HCT116 (cell line): Measurements from ENCODE around the gene AADACL3. TPM values are rescaled to one million over a fixed set of nuclear protein-coding genes. Genes with fewer than 3 reads are reported as not detected.

ENCODE experiments used
- ATAC-seq: fragments of 200-7000 bp; cut with Tn5 transposase; 2 replicates; pipeline ENCODE4 v1.9.1; 2020; ENCODE audit warnings: mild to moderate bottlenecking, moderate library complexity
- BruUV-seq: library from RNA; stranded (reverse); fragments of 400-500 nt; replicated peaks from 2 replicates; lab custom pipeline; 2021; lab: Mats Ljungman, UMichigan
- CTCF ChIA-PET: fragments of 300-600 bp; sonication (Branson Sonifier 250); formaldehyde crosslinking; loops from one replicate; lab custom pipeline; 2021; ENCODE audit warnings: antibody characterized with exemption; lab: Charles Lee
- POLR2A ChIA-PET: fragments of 300-600, 350-600 bp; sonication (Branson Sonifier 250); formaldehyde crosslinking; loops from one replicate; lab custom pipeline; 2021; ENCODE audit warnings: antibody characterized with exemption; lab: Charles Lee
- RAD21 ChIA-PET, 2 experiments: fragments of 300-600 bp; sonication (Branson Sonifier 250); formaldehyde crosslinking; loops; one replicate each; lab custom pipeline; 2023; ENCODE audit warnings: low total read pairs in 2 of 2; ENCODE audit not compliant: uncharacterized antibody in 2 of 2, unreplicated experiment in 2 of 2, low non-redundant PET in 1 of 2; lab: Charles Lee
- DNase-seq: peaks from one replicate; pipeline ENCODE4 v3.0.0-alpha.2; 2010; ENCODE audit warnings: low read depth, low spot score
- H2AFZ ChIP-seq: fragments of 200-600 bp; shearing (Covaris generic), sonication (generic); 2 replicates; pipeline ENCODE4 v1.6.1; 2017; ENCODE audit warnings: low read depth, mixed run types, mixed read lengths, antibody characterized with exemption, low read length; ENCODE audit not compliant: poor library complexity, severe bottlenecking
- H3K27ac ChIP-seq: 2 replicates; pipeline ENCODE4 v1.5.1; 2012; ENCODE audit warnings: low read depth, low read length
- H3K27me3 ChIP-seq: fragments of 200-600 bp; sonication (generic); 2 replicates; pipeline ENCODE4 v1.6.1; 2016; ENCODE audit warnings: mixed run types, low read length, mixed read lengths; ENCODE audit not compliant: insufficient read depth
- H3K36me3 ChIP-seq, 2 experiments: fragments of 200-500 bp in 1 of 2; fragments of 200-600 bp in 1 of 2; sonication (Bioruptor generic) in 1 of 2; sonication (generic) in 1 of 2; 2 replicates each; pipeline versions ENCODE4 v1.5.1 to v1.6.1; 2014 to 2016; ENCODE audit warnings: low read length in 2 of 2, inconsistent platforms in 1 of 2, mixed read lengths in 1 of 2, mixed run types in 1 of 2; ENCODE audit not compliant: insufficient read depth in 2 of 2, control insufficient read depth in 1 of 2
- H3K4me1 ChIP-seq, 2 experiments: fragments of 200-600 bp in 1 of 2; sonication (generic) in 1 of 2; 2 replicates each; pipeline versions ENCODE4 v1.5.1 to v1.6.1; 2012 to 2017; ENCODE audit warnings: low read length in 2 of 2, inconsistent platforms in 1 of 2, mild to moderate bottlenecking in 1 of 2, mixed read lengths in 1 of 2, mixed run types in 1 of 2, moderate library complexity in 1 of 2; ENCODE audit not compliant: insufficient read depth in 2 of 2, control insufficient read depth in 1 of 2
- H3K4me2 ChIP-seq: fragments of 200-600 bp; sonication (generic); 2 replicates; pipeline ENCODE4 v1.6.1; 2017; ENCODE audit warnings: mixed run types, low read length, mixed read lengths
- H3K4me3 ChIP-seq, 2 experiments: fragments of 200-600 bp in 1 of 2; sonication (generic) in 1 of 2; replicated peaks in 1 of 2; 2 replicates each; pipeline ENCODE4 v1.5.1; 2011 to 2016; ENCODE audit warnings: low read length in 2 of 2, control low read depth in 1 of 2, low read depth in 1 of 2, mild to moderate bottlenecking in 1 of 2, mixed read lengths in 1 of 2, mixed run types in 1 of 2
- H3K79me2 ChIP-seq: fragments of 200-600 bp; sonication (generic); 2 replicates; pipeline ENCODE4 v1.6.1; 2017; ENCODE audit warnings: mild to moderate bottlenecking, mixed run types, low read length, moderate library complexity, mixed read lengths; ENCODE audit not compliant: insufficient read depth
- H3K9ac ChIP-seq: fragments of 200-600 bp; sonication (generic); 2 replicates; pipeline ENCODE4 v1.6.1; 2016; ENCODE audit warnings: low read length, mixed read lengths
- H3K9me2 ChIP-seq: fragments of 200-600 bp; sonication (generic), shearing (Covaris generic); 2 replicates; pipeline ENCODE4 v1.6.1; 2017; ENCODE audit warnings: mixed run types, mild to moderate bottlenecking, moderate library complexity; ENCODE audit not compliant: insufficient read depth
- H3K9me3 ChIP-seq, 2 experiments: fragments of 200-500 bp in 1 of 2; fragments of 200-600 bp in 1 of 2; sonication (Bioruptor generic) in 1 of 2; sonication (generic) in 1 of 2; 2 replicates each; pipeline ENCODE4 v1.6.1; 2014 to 2017; ENCODE audit warnings: low read length in 2 of 2, mixed read lengths in 2 of 2, inconsistent platforms in 1 of 2, low read depth in 1 of 2, mild to moderate bottlenecking in 1 of 2, mixed run types in 1 of 2, moderate library complexity in 1 of 2; ENCODE audit not compliant: control insufficient read depth in 1 of 2, insufficient read depth in 1 of 2
- H4K20me1 ChIP-seq: fragments of 200-600 bp; sonication (generic), shearing (Covaris generic); 2 replicates; pipeline ENCODE4 v1.6.1; 2017; ENCODE audit warnings: mixed run types, mild to moderate bottlenecking, moderate library complexity; ENCODE audit not compliant: insufficient read depth
- ATF3 ChIP-seq: IDR thresholded peaks from 2 replicates; pipeline ENCODE4 v1.6.1; 2012
- CEBPB ChIP-seq: IDR thresholded peaks from 2 replicates; pipeline ENCODE4 v1.6.1; 2012; ENCODE audit warnings: low read depth
- CTCF ChIP-seq, 3 experiments: fragments of 200-600 bp in 1 of 3; sonication (generic) in 1 of 3; IDR thresholded peaks in 2 of 3; conservative IDR thresholded peaks in 1 of 3; 2 replicates each; pipeline ENCODE4 v1.5.1; 2012 to 2017; ENCODE audit warnings: low read depth in 2 of 3, low read length in 2 of 3, antibody characterized with exemption in 1 of 3, borderline replicate concordance in 1 of 3, control low read depth in 1 of 3, mild to moderate bottlenecking in 1 of 3, mixed read lengths in 1 of 3, mixed run types in 1 of 3, moderate library complexity in 1 of 3; ENCODE audit not compliant: insufficient read depth in 1 of 3
- EGR1 ChIP-seq: IDR thresholded peaks from 2 replicates; pipeline ENCODE4 v1.6.1; 2012; ENCODE audit warnings: low read depth
- FOSL1 ChIP-seq: IDR thresholded peaks from 2 replicates; pipeline ENCODE4 v1.6.1; 2012; ENCODE audit warnings: low read depth
- MAX ChIP-seq: IDR thresholded peaks from 2 replicates; pipeline ENCODE4 v1.6.1; 2012
- REST ChIP-seq: IDR thresholded peaks from 2 replicates; pipeline ENCODE4 v1.6.1; 2012; ENCODE audit warnings: low read depth
- SIN3A ChIP-seq: IDR thresholded peaks from 2 replicates; pipeline ENCODE4 v1.6.1; 2012; ENCODE audit warnings: low read depth
- TCF7L2 ChIP-seq: IDR thresholded peaks from 2 replicates; pipeline ENCODE4 v1.7.0; 2011; ENCODE audit warnings: borderline replicate concordance, inconsistent platforms; ENCODE audit not compliant: insufficient read depth, insufficient read length; ENCODE audit errors: extremely low read depth
- ZBTB33 ChIP-seq: IDR thresholded peaks from 2 replicates; pipeline ENCODE4 v1.6.1; 2011; ENCODE audit warnings: mild to moderate bottlenecking, low read length, moderate library complexity; ENCODE audit not compliant: insufficient replicate concordance; ENCODE audit errors: extremely low read depth
- ZFX ChIP-seq: fragments of 450-650 bp; IDR thresholded peaks from 2 replicates; pipeline ENCODE4 v1.6.1; 2017
- ZNF274 ChIP-seq: fragments of 200-500 bp; sonication (Bioruptor generic); IDR thresholded peaks from 2 replicates; pipeline ENCODE4 v1.6.1; 2014; ENCODE audit warnings: mild to moderate bottlenecking, low read depth, low read length, inconsistent platforms
- intact Hi-C: fragments of 100-400 bp; cut with micrococcal nuclease; formaldehyde crosslinking; loops from 2 replicates; pipeline ENCODE4 v1.10.0; 2022
- total RNA-seq: library from RNA; stranded (reverse); gene quantifications from one replicate; pipeline ENCODE4 v1.2.1, GENCODE V29; 2021; ENCODE audit not compliant: unreplicated experiment

AADACL3 gene
- total RNA-seq, 1 experiment from 2014 or later = not detected

- intact Hi-C loops = no loop called here
- H4K20me1 ChIP-seq = no peaks in the 10 kb centered on the region
- POLR2A ChIA-PET = no interaction called here
- no peak overlapping the region for H2AFZ ChIP-seq
- no peak overlapping the region for H3K4me2 ChIP-seq
- CTCF ChIA-PET = no interaction called here
- no peaks in the 10 kb centered on the region for H3K79me2 ChIP-seq
- DNase-seq (no peak), ATAC-seq (no peak)
- no peaks in the 10 kb centered on the region for H3K9me3 ChIP-seq
- H3K4me1 ChIP-seq = no peaks in the 10 kb centered on the region
- no peaks in the 10 kb centered on the region for H3K9me2 ChIP-seq
- H3K36me3 ChIP-seq = no peaks in the 10 kb centered on the region
- H3K4me3 ChIP-seq = no peak overlapping the region
- H3K27me3 ChIP-seq = no peaks in the 10 kb centered on the region
- no peak for TF ChIP-seq CEBPB
- TF ChIP-seq TCF7L2 = no peak
- TF ChIP-seq FOSL1 = no peak
- TF ChIP-seq CTCF (IDR thresholded peaks at IDR 0.05 in 2 of 3, conservative IDR thresholded peaks at IDR 0.05 in 1 of 3; ENCODE audit: borderline replicate concordance in 1 of 3, insufficient read depth in 1 of 3, low read depth in 2 of 3, low read length in 2 of 3) = no peak
- TF ChIP-seq REST = no peak
- TF ChIP-seq ZFX = no peak
- TF ChIP-seq MAX = no peak
- no peak for TF ChIP-seq ZBTB33
- TF ChIP-seq EGR1 = no peak
- TF ChIP-seq ZNF274 = no peak
- TF ChIP-seq SIN3A = no peak
- no peak for TF ChIP-seq ATF3
- no peak overlapping the region for H3K27ac ChIP-seq
- RAD21 ChIA-PET = no interaction called here
- H3K9ac ChIP-seq = no peak overlapping the region
- BruUV-seq = no TSS peak
Measured at GRCh38 chr1:12708396-12709090, 7.4 kb upstream of the AADACL3 start.
